ENCODE measurements around the gene C4orf50. TPM values are rescaled to one million over a fixed set of nuclear protein-coding genes. Genes with fewer than 3 reads are reported as not detected.

The C4orf50 gene
- total RNA-seq, 1 experiment from 2014 or later: 0.17 TPM

GRCh38 chr4:5958199-5958735, 60.0 kb downstream of the C4orf50 start:
- Mint-ChIP-seq H3K27ac (no peak overlapping the region; a peak in 1 of 7 replicates), H3K36me3 (ENCODE audit: insufficient read depth in 1 of 3, low read depth in 3 of 3) (no peaks in the 10 kb centered on the region), H3K9me3 (no peaks in the 10 kb centered on the region), H3K27me3 (ENCODE audit: low read depth) (peaks cover 34% of the 10 kb centered on the region), H3K4me1 (peaks cover 22 to 33% of the 10 kb centered on the region in 2 experiments), H3K4me3 (no peak overlapping the region)
- H3K4me2 ChIP-seq (ENCODE audit: insufficient read depth, insufficient read length, low read length): no peak overlapping the region
- no peak overlapping the region for H2AFZ ChIP-seq (ENCODE audit: low read length)
- no CpG with 5 or more reads among the region's 15 CpGs for whole genome bisulfite sequencing (ENCODE audit: extremely low coverage, insufficient read length, low lambda C conversion rate)
- no peak overlapping the region for H4K91ac ChIP-seq (ENCODE audit: insufficient read length, low read depth, low read length)
- no peak overlapping the region for H2BK5ac ChIP-seq (ENCODE audit: insufficient read length, low read length)
- no peaks in the 10 kb centered on the region for H3K23me2 ChIP-seq (ENCODE audit: insufficient read length, low read depth, low read length, poor library complexity, severe bottlenecking)
- H2AK5ac ChIP-seq (ENCODE audit: insufficient read length, low read length): no peak overlapping the region
- H2BK12ac ChIP-seq (ENCODE audit: insufficient read length, low read depth, low read length): no peak overlapping the region
- DNase-seq: peak; percentile 18
- H4K20me1 ChIP-seq (ENCODE audit: control insufficient read depth, insufficient read depth, insufficient read length): no peaks in the 10 kb centered on the region
- no peak overlapping the region for H3K27ac ChIP-seq (ENCODE audit: insufficient read length, low read depth, low read length)
- no peak overlapping the region for H2BK15ac ChIP-seq (ENCODE audit: low read depth, low read length)
- H3K56ac ChIP-seq (ENCODE audit: insufficient read length, low read depth, low read length): no peak overlapping the region
- H3K27me3 ChIP-seq (ENCODE audit: insufficient read depth, low read length): no peaks in the 10 kb centered on the region
- no peak overlapping the region for H3K23ac ChIP-seq (ENCODE audit: insufficient read length, low read depth, low read length)
- no peak overlapping the region for H3K14ac ChIP-seq (ENCODE audit: insufficient read depth, low read length)
- no peak overlapping the region for H3K18ac ChIP-seq (ENCODE audit: insufficient read length, low read depth, low read length)
- no peak overlapping the region for H3K9ac ChIP-seq (ENCODE audit: extremely low read depth, insufficient read length, low read length)
- H3K4me1 ChIP-seq (ENCODE audit: insufficient read depth, low read length): no peaks in the 10 kb centered on the region
- no peak overlapping the region for H4K5ac ChIP-seq (ENCODE audit: insufficient read length, low read depth, low read length)
- H4K8ac ChIP-seq (replicated peaks; ENCODE audit: insufficient read length, low read depth, low read length): no peak overlapping the region
- H2BK120ac ChIP-seq (ENCODE audit: low read depth, low read length, poor library complexity, severe bottlenecking): no peak overlapping the region
- no peaks in the 10 kb centered on the region for H3K79me2 ChIP-seq (ENCODE audit: insufficient read depth, low read length)
- TF ChIP-seq CTCF (conservative IDR thresholded peaks at IDR 0.05): no peak
- no peak overlapping the region for H2BK20ac ChIP-seq (ENCODE audit: low read depth, low read length, poor library complexity, severe bottlenecking)
- no peaks in the 10 kb centered on the region for H3K79me1 ChIP-seq (ENCODE audit: insufficient read depth, low read depth, low read length, poor library complexity, severe bottlenecking)
- no peak overlapping the region for H3K4ac ChIP-seq (ENCODE audit: low read depth, low read length)
- no peak overlapping the region for H3T11ph ChIP-seq (ENCODE audit: low read length)
- H3K9me3 ChIP-seq (ENCODE audit: control insufficient read depth, low read depth, low read length): no peaks in the 10 kb centered on the region

Measured in H9 (cell line).